Measurements from ENCODE around the gene AKR7A2.

AKR7A2 gene

GRCh38 chr1:19325958-19326747 lies 14.2 kb upstream of the AKR7A2 start:
- DNase-seq (ENCODE audit: low read depth): no peak

GRCh38 chr1:19325368-19325957 lies 13.5 kb upstream of the AKR7A2 start:
- DNase-seq (ENCODE audit: low read depth): no peak

- no peak for DNase-seq (ENCODE audit: low read depth)
These were observed 12.7 kb upstream of the AKR7A2 start for GRCh38 chr1:19324665-19324990.

- DNase-seq (ENCODE audit: low read depth): no peak
These were observed 12.2 kb upstream of the AKR7A2 start for GRCh38 chr1:19323987-19324664.

- no peak for DNase-seq (ENCODE audit: low read depth)
These were observed 10.5 kb upstream of the AKR7A2 start for GRCh38 chr1:19322481-19322880.

- no peak for DNase-seq (ENCODE audit: low read depth)
These were observed 9.1 kb upstream of the AKR7A2 start for GRCh38 chr1:19321071-19321470.

GRCh38 chr1:19319196-19319595 lies 7.3 kb upstream of the AKR7A2 start:
- DNase-seq (ENCODE audit: low read depth): no peak

- DNase-seq (ENCODE audit: low read depth): no peak
These were observed 5.4 kb upstream of the AKR7A2 start for GRCh38 chr1:19317126-19317910.

- DNase-seq (ENCODE audit: low read depth): no peak
These were observed 3.6 kb upstream of the AKR7A2 start for GRCh38 chr1:19315378-19316198.

GRCh38 chr1:19313961-19314882 lies 2.3 kb upstream of the AKR7A2 start:
- DNase-seq (ENCODE audit: low read depth): no peak

GRCh38 chr1:19313636-19313959 lies 1.7 kb upstream of the AKR7A2 start:
- DNase-seq (ENCODE audit: low read depth): no peak

- DNase-seq (ENCODE audit: low read depth): no peak
These were observed 1.1 kb upstream of the AKR7A2 start for GRCh38 chr1:19312782-19313635.

GRCh38 chr1:19311503-19311930 lies 427 bp downstream of the AKR7A2 start:
- DNase-seq (ENCODE audit: low read depth): no peak

GRCh38 chr1:19310720-19311502 lies 1.0 kb downstream of the AKR7A2 start:
- DNase-seq (ENCODE audit: low read depth): no peak

GRCh38 chr1:19310061-19310460 lies 1.9 kb downstream of the AKR7A2 start:
- DNase-seq (ENCODE audit: low read depth): no peak

GRCh38 chr1:19309123-19309813 lies 2.7 kb downstream of the AKR7A2 start:
- DNase-seq (ENCODE audit: low read depth): no peak

- no peak for DNase-seq (ENCODE audit: low read depth)
These were observed 3.4 kb downstream of the AKR7A2 start for GRCh38 chr1:19308509-19308907.

- DNase-seq (ENCODE audit: low read depth): no peak
These were observed 4.0 kb downstream of the AKR7A2 start for GRCh38 chr1:19307794-19308508.

Measured in T-helper 22 cell (primary cell).